GM12892 (cell line): Measurements from ENCODE around the gene HPCA.

ENCODE experiments used
- DNase-seq: peaks from one replicate; pipeline ENCODE4 v3.0.0; 2011; ENCODE audit not compliant: insufficient read length
- FAIRE-seq: peaks from 2 replicates; lab custom pipeline; 2011; peaks lifted over from hg19 to GRCh38; lab: Jason Lieb, UNC
- POLR2A ChIP-seq: IDR thresholded peaks from 2 replicates; pipeline ENCODE4 v1.6.1; 2011; ENCODE audit warnings: low read depth, low read length, control low read depth
- POLR2AphosphoS5 ChIP-seq: IDR thresholded peaks from 2 replicates; pipeline ENCODE4 v1.6.1; 2011; ENCODE audit warnings: low read depth, low read length, control low read depth
- TAF1 ChIP-seq: IDR thresholded peaks from 2 replicates; pipeline ENCODE4 v1.6.1; 2011; ENCODE audit warnings: low read depth, mild to moderate bottlenecking, control low read depth, low read length, borderline replicate concordance

The HPCA gene

GRCh38 chr1:32893198-32894018, 7.1 kb downstream of the HPCA start:
- DNase-seq = no peak
- TF ChIP-seq POLR2A (no peak), TAF1 (no peak), POLR2AphosphoS5 (no peak)
- FAIRE-seq = no peak

- TF ChIP-seq POLR2A (no peak), POLR2AphosphoS5 (no peak), TAF1 (no peak)
- no peak for FAIRE-seq
- no peak for DNase-seq
Observed at GRCh38 chr1:32894019-32894600, 7.8 kb downstream of the HPCA start.

- FAIRE-seq (no peak), DNase-seq (no peak)
- no peak for TF ChIP-seq TAF1
- TF ChIP-seq POLR2A = no peak
- TF ChIP-seq POLR2AphosphoS5 = no peak
Observed at GRCh38 chr1:32894681-32895080, 8.4 kb downstream of the HPCA start.

- DNase-seq (no peak), FAIRE-seq (no peak)
- TF ChIP-seq POLR2A (no peak), TAF1 (no peak), POLR2AphosphoS5 (no peak)
Observed at GRCh38 chr1:32895325-32896215, 9.3 kb downstream of the HPCA start.

- no peak for TF ChIP-seq TAF1
- TF ChIP-seq POLR2A = no peak
- TF ChIP-seq POLR2AphosphoS5 = no peak
- FAIRE-seq (no peak), DNase-seq (no peak)
Observed at GRCh38 chr1:32896451-32896850, 10.2 kb downstream of the HPCA start.

- no peak for TF ChIP-seq POLR2AphosphoS5
- DNase-seq (no peak), FAIRE-seq (no peak)
Observed at GRCh38 chr1:32897082-32898049, 11.1 kb downstream of the HPCA start.

- no peak for FAIRE-seq
- TF ChIP-seq POLR2A = no peak
- TF ChIP-seq TAF1 = no peak
- no peak for TF ChIP-seq POLR2AphosphoS5
Observed at GRCh38 chr1:32898056-32898455, 11.8 kb downstream of the HPCA start.

GRCh38 chr1:32898958-32899357, 12.7 kb downstream of the HPCA start:
- DNase-seq = no peak
- no peak for FAIRE-seq
- TF ChIP-seq TAF1 (no peak), POLR2AphosphoS5 (no peak), POLR2A (no peak)

More at GRCh38 chr1:32898056-32898455, 11.8 kb downstream of the HPCA start:
- DNase-seq = no peak

GRCh38 chr1:32899586-32900296, 13.4 kb downstream of the HPCA start:
- DNase-seq (no peak), FAIRE-seq (no peak)
- TF ChIP-seq TAF1 = no peak
- no peak for TF ChIP-seq POLR2A
- no peak for TF ChIP-seq POLR2AphosphoS5

- DNase-seq (no peak), FAIRE-seq (no peak)
- no peak for TF ChIP-seq POLR2AphosphoS5
- no peak for TF ChIP-seq TAF1
- no peak for TF ChIP-seq POLR2A
Observed at GRCh38 chr1:32900371-32900955, 14.2 kb downstream of the HPCA start.
